ENCODE results near the gene BPIFB6. TPM values are rescaled to one million over a fixed set of nuclear protein-coding genes. Genes with fewer than 3 reads are reported as not detected.

Gene BPIFB6
- not detected for total RNA-seq
- polyA plus RNA-seq, result not detected

- TF ChIP-seq SP1 (IDR thresholded peaks at IDR 0.05) (no peak), HNF4A (conservative IDR thresholded peaks at IDR 0.05) (no peak)
- Histone ChIP-seq H3K27ac (ENCODE audit: low read depth in 1 of 2, low read length in 2 of 2) (no peak within 1 kb of the TSS), H3K4me1 (ENCODE audit: control insufficient read depth in 4 of 4, insufficient read depth in 4 of 4, low read length in 3 of 4) (no peaks in the 10 kb centered on the region), H3K9me3 (ENCODE audit: control insufficient read depth in 4 of 4, low read length in 3 of 4) (no peaks in the 10 kb centered on the region), H3K36me3 (ENCODE audit: control insufficient read depth in 4 of 4, insufficient read depth in 3 of 4, low read depth in 1 of 4, low read length in 3 of 4) (no peaks in the 10 kb centered on the region), H3K27me3 (ENCODE audit: control insufficient read depth in 4 of 4, insufficient read depth in 4 of 4, low read length in 3 of 4) (no peaks in the 10 kb centered on the region), H3K9ac (ENCODE audit: low read depth in 1 of 2, low read length in 2 of 2) (no peak within 1 kb of the TSS), H3K4me3 (ENCODE audit: low read depth in 1 of 3, low read length in 3 of 3) (no peak within 1 kb of the TSS)
- no peak for DNase-seq (ENCODE audit: low spot score)
- WGBS, result 90% methylated on average over 10 of the region's 10 CpGs
Measured at GRCh38 chr20:33031531-33031930, at the start of gene BPIFB6. Gene BPIFB6 (plus strand): TSS chr20:33031648. CDS start chr20:33031648, 0 bp downstream.

DNA sequence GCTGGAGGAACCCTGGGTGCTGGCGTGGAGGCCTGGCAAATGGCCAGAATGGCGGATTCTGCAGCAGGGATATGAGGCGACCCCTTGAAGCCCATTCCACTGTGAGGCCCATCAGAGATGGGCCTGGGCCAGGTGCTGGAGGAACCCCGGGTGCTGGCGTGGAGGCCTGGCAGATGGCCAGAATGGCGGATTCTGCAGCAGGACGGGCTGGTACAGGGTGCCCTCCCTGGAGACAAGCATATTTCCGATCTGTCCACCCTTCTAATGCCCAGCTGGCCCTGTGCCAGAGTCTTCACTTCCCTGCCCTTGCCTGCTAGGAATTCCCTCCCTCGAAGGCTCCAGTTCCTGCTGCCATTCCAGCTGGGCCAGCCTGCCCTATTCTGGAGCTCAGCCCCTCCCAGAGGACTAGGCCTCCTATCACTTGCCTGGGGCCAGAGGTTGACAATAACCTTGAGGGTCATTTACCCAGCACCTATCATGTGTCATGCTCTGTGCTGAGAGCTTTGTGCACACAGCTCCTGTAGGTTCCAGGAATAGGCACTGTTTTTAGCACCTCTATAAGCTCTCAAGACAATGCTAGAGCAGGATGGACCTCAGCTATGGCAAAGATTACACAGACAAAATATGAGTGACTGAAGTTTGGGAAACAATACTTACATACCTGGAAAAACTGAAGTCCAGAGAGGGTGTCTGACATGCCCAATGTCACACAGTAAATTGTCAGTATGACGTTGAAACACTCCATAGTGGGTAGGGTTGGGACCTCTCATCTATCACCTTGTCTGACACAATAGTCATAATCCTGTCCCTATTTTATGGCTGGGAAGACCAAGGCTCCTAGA is 48.6 kb upstream of the BPIFB6 start:
- no peak for TF ChIP-seq HNF4G (IDR thresholded peaks at IDR 0.05)
- TF ChIP-seq ZBTB33 (IDR thresholded peaks at IDR 0.05), result no peak
- no peak for TF ChIP-seq TAF1 (conservative IDR thresholded peaks at IDR 0.05)
- TF ChIP-seq NR2F2 (IDR thresholded peaks at IDR 0.05), result no peak
- TF ChIP-seq, protein P1, sequence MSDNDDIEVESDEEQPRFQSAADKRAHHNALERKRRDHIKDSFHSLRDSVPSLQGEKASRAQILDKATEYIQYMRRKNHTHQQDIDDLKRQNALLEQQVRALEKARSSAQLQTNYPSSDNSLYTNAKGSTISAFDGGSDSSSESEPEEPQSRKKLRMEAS (IDR thresholded peaks at IDR 0.05), result no peak
- TF ChIP-seq YY1 (IDR thresholded peaks at IDR 0.05), result no peak
- TF ChIP-seq FOXA1 (IDR thresholded peaks at IDR 0.05), result no peak
- TF ChIP-seq, protein P2, sequence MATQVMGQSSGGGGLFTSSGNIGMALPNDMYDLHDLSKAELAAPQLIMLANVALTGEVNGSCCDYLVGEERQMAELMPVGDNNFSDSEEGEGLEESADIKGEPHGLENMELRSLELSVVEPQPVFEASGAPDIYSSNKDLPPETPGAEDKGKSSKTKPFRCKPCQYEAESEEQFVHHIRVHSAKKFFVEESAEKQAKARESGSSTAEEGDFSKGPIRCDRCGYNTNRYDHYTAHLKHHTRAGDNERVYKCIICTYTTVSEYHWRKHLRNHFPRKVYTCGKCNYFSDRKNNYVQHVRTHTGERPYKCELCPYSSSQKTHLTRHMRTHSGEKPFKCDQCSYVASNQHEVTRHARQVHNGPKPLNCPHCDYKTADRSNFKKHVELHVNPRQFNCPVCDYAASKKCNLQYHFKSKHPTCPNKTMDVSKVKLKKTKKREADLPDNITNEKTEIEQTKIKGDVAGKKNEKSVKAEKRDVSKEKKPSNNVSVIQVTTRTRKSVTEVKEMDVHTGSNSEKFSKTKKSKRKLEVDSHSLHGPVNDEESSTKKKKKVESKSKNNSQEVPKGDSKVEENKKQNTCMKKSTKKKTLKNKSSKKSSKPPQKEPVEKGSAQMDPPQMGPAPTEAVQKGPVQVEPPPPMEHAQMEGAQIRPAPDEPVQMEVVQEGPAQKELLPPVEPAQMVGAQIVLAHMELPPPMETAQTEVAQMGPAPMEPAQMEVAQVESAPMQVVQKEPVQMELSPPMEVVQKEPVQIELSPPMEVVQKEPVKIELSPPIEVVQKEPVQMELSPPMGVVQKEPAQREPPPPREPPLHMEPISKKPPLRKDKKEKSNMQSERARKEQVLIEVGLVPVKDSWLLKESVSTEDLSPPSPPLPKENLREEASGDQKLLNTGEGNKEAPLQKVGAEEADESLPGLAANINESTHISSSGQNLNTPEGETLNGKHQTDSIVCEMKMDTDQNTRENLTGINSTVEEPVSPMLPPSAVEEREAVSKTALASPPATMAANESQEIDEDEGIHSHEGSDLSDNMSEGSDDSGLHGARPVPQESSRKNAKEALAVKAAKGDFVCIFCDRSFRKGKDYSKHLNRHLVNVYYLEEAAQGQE (IDR thresholded peaks at IDR 0.05), result no peak
- TF ChIP-seq FOXA2 (IDR thresholded peaks at IDR 0.05), result no peak
- TF ChIP-seq ATF3 (IDR thresholded peaks at IDR 0.05), result no peak
- TF ChIP-seq SP1 (IDR thresholded peaks at IDR 0.05), result no peak
- no peak for DNase-seq (ENCODE audit: low spot score)
- Histone ChIP-seq H3K27me3 (ENCODE audit: control insufficient read depth in 4 of 4, insufficient read depth in 4 of 4, low read length in 3 of 4) (no peaks in the 10 kb centered on the region), H3K4me3 (ENCODE audit: low read depth in 1 of 3, low read length in 3 of 3) (no peak overlapping the region), H3K9me3 (ENCODE audit: control insufficient read depth in 4 of 4, low read length in 3 of 4) (no peaks in the 10 kb centered on the region), H3K9ac (ENCODE audit: low read depth in 1 of 2, low read length in 2 of 2) (no peak overlapping the region), H3K4me1 (ENCODE audit: control insufficient read depth in 4 of 4, insufficient read depth in 4 of 4, low read length in 3 of 4) (no peaks in the 10 kb centered on the region), H3K27ac (ENCODE audit: low read depth in 1 of 2, low read length in 2 of 2) (no peak overlapping the region), H3K36me3 (ENCODE audit: control insufficient read depth in 4 of 4, insufficient read depth in 3 of 4, low read depth in 1 of 4, low read length in 3 of 4) (no peaks in the 10 kb centered on the region)
- WGBS, result 76% methylated on average over 10 of the region's 10 CpGs
